K562 (cell line): ENCODE measurements around the gene PHF14. TPM values are rescaled to one million over a fixed set of nuclear protein-coding genes. Genes with fewer than 3 reads are reported as not detected.

Source experiments
- DNMT1 ChIP-seq: fragments of 450-650 bp; IDR thresholded peaks from 2 replicates; pipeline ENCODE4 v1.6.1; 2016; ENCODE audit warnings: antibody characterized with exemption, mild to moderate bottlenecking
- NFIX ChIP-seq: fragments of 250-450 bp; sonication (Bioruptor Pico); IDR thresholded peaks from 2 replicates; pipeline ENCODE4 v1.4.0; 2020; ENCODE audit warnings: low read depth, mild to moderate bottlenecking, moderate library complexity
- RFX5 ChIP-seq: IDR thresholded peaks from 2 replicates; pipeline ENCODE4 v1.6.1; 2011; ENCODE audit warnings: low read depth, mild to moderate bottlenecking, improper control_type of control experiment, low read length
- RNF2 ChIP-seq: sonication (generic); IDR thresholded peaks from 2 replicates; pipeline ENCODE4 v1.6.1; 2016
- SIRT6 ChIP-seq: IDR thresholded peaks from one replicate; pipeline ENCODE4 v1.6.1; 2012; ENCODE audit warnings: low read depth, mild to moderate bottlenecking, control low read depth, inconsistent platforms, low read length, moderate library complexity
- ZZZ3 ChIP-seq: fragments of 450-650 bp; IDR thresholded peaks from 2 replicates; pipeline ENCODE4 v1.6.1; 2016; ENCODE audit warnings: antibody characterized with exemption, mild to moderate bottlenecking, moderate library complexity
- polyA plus RNA-seq, 8 experiments: library from polyadenylated mRNA; depleted of rRNA in 4 of 8; stranded (reverse) in 5 of 8; unstranded in 3 of 8; fragments of >200 nt; fragmentation: Nextera tagmentation in 2 of 8; fragmentation: Illumina TruSeq in 1 of 8; extraction: Ambion mirVana in 2 of 8; extraction: Trizol in 1 of 8; gene quantifications; 2 replicates each; pipeline versions ENCODE4 v1.2.1 to v1.2.3, GENCODE V29; 2011 to 2014; ENCODE audit warnings: inconsistent platforms in 1 of 8, missing spikeins in 1 of 8
- total RNA-seq, 7 experiments: library from RNA; depleted of rRNA in 6 of 7; stranded (reverse); fragments of >200 nt in 6 of 7; fragmentation: Illumina TruSeq in 2 of 7; extraction: Trizol in 2 of 7; gene quantifications; 2 replicates each; pipeline versions ENCODE4 v1.2.1 to v1.2.3, GENCODE V29; 2011 to 2021; ENCODE audit warnings: low replicate concordance in 1 of 7
- TF ChIP-seq, protein P1 (sequence below): fragments of 450-650 bp; IDR thresholded peaks from 2 replicates; pipeline ENCODE4 v1.6.1; 2016; ENCODE audit warnings: mild to moderate bottlenecking, moderate library complexity
- TF ChIP-seq, protein P2 (sequence below), 2 experiments: fragments of 450-650 bp; conservative IDR thresholded peaks; 2 replicates each; pipeline ENCODE4 v1.6.1; 2017; ENCODE audit warnings: mild to moderate bottlenecking in 2 of 2, moderate library complexity in 2 of 2

The PHF14 gene
- total and polyA plus RNA-seq, 9 of the 15 experiments (the other 6 are each of a cell fraction or from before 2014, with no cell fraction given), result 27.5 to 67.6 (median 41.4) TPM

DNA sequence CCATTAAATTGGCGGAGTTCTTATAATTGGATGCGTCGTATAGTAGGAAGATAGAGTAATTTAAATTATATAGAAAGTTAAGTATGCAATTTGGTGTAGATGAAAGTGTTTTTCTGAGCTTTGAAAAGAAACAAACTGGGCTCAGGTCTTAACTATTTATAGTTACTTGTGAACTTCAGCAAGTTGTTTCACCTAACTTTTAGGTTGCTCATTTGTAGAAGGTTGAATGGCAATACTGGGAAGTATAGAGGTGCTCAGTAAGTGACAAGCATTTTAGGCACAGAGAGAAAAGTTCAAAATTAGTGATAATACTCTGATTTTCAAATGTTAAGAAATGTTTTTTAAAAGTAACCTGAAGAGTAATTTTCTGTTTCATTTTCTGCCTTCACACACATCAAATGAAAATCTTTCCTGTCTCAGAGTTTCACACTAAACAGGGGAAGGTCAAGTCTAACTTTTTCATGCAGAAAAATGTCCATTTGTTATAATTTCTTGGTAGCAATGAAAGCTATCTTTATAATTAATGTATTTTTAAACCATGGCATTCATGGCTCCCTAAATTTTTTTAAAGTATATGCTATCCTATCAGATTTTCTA is 146.5 kb downstream of the PHF14 start (continued):
- TF ChIP-seq SIRT6 (no peak), RFX5 (no peak), ZZZ3 (no peak), NFIX (CRISPR knock-in tag) (no peak), RNF2 (no peak), DNMT1 (no peak)
- TF ChIP-seq, protein P1, sequence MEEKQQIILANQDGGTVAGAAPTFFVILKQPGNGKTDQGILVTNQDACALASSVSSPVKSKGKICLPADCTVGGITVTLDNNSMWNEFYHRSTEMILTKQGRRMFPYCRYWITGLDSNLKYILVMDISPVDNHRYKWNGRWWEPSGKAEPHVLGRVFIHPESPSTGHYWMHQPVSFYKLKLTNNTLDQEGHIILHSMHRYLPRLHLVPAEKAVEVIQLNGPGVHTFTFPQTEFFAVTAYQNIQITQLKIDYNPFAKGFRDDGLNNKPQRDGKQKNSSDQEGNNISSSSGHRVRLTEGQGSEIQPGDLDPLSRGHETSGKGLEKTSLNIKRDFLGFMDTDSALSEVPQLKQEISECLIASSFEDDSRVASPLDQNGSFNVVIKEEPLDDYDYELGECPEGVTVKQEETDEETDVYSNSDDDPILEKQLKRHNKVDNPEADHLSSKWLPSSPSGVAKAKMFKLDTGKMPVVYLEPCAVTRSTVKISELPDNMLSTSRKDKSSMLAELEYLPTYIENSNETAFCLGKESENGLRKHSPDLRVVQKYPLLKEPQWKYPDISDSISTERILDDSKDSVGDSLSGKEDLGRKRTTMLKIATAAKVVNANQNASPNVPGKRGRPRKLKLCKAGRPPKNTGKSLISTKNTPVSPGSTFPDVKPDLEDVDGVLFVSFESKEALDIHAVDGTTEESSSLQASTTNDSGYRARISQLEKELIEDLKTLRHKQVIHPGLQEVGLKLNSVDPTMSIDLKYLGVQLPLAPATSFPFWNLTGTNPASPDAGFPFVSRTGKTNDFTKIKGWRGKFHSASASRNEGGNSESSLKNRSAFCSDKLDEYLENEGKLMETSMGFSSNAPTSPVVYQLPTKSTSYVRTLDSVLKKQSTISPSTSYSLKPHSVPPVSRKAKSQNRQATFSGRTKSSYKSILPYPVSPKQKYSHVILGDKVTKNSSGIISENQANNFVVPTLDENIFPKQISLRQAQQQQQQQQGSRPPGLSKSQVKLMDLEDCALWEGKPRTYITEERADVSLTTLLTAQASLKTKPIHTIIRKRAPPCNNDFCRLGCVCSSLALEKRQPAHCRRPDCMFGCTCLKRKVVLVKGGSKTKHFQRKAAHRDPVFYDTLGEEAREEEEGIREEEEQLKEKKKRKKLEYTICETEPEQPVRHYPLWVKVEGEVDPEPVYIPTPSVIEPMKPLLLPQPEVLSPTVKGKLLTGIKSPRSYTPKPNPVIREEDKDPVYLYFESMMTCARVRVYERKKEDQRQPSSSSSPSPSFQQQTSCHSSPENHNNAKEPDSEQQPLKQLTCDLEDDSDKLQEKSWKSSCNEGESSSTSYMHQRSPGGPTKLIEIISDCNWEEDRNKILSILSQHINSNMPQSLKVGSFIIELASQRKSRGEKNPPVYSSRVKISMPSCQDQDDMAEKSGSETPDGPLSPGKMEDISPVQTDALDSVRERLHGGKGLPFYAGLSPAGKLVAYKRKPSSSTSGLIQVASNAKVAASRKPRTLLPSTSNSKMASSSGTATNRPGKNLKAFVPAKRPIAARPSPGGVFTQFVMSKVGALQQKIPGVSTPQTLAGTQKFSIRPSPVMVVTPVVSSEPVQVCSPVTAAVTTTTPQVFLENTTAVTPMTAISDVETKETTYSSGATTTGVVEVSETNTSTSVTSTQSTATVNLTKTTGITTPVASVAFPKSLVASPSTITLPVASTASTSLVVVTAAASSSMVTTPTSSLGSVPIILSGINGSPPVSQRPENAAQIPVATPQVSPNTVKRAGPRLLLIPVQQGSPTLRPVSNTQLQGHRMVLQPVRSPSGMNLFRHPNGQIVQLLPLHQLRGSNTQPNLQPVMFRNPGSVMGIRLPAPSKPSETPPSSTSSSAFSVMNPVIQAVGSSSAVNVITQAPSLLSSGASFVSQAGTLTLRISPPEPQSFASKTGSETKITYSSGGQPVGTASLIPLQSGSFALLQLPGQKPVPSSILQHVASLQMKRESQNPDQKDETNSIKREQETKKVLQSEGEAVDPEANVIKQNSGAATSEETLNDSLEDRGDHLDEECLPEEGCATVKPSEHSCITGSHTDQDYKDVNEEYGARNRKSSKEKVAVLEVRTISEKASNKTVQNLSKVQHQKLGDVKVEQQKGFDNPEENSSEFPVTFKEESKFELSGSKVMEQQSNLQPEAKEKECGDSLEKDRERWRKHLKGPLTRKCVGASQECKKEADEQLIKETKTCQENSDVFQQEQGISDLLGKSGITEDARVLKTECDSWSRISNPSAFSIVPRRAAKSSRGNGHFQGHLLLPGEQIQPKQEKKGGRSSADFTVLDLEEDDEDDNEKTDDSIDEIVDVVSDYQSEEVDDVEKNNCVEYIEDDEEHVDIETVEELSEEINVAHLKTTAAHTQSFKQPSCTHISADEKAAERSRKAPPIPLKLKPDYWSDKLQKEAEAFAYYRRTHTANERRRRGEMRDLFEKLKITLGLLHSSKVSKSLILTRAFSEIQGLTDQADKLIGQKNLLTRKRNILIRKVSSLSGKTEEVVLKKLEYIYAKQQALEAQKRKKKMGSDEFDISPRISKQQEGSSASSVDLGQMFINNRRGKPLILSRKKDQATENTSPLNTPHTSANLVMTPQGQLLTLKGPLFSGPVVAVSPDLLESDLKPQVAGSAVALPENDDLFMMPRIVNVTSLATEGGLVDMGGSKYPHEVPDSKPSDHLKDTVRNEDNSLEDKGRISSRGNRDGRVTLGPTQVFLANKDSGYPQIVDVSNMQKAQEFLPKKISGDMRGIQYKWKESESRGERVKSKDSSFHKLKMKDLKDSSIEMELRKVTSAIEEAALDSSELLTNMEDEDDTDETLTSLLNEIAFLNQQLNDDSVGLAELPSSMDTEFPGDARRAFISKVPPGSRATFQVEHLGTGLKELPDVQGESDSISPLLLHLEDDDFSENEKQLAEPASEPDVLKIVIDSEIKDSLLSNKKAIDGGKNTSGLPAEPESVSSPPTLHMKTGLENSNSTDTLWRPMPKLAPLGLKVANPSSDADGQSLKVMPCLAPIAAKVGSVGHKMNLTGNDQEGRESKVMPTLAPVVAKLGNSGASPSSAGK, result no peak
- TF ChIP-seq, protein P2, sequence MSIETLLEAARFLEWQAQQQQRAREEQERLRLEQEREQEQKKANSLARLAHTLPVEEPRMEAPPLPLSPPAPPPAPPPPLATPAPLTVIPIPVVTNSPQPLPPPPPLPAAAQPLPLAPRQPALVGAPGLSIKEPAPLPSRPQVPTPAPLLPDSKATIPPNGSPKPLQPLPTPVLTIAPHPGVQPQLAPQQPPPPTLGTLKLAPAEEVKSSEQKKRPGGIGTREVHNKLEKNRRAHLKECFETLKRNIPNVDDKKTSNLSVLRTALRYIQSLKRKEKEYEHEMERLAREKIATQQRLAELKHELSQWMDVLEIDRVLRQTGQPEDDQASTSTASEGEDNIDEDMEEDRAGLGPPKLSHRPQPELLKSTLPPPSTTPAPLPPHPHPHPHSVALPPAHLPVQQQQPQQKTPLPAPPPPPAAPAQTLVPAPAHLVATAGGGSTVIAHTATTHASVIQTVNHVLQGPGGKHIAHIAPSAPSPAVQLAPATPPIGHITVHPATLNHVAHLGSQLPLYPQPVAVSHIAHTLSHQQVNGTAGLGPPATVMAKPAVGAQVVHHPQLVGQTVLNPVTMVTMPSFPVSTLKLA (conservative IDR thresholded peaks at IDR 0.05), result no peak
- TF ChIP-seq, all 486 proteins: peak for 0
